Natural killer cell (primary cell): ENCODE results near the gene EFCC1. TPM values are rescaled to one million over a fixed set of nuclear protein-coding genes. Genes with fewer than 3 reads are reported as not detected.

ENCODE experiments used
- ATAC-seq, 3 donors: fragments of 150-1000 bp in 2 of 3; fragments of 200-7000 bp in 1 of 3; cut with Tn5 transposase; 1 replicate in 1 of 3; 2 replicates in 2 of 3; pipeline ENCODE4 v1.10.0; 2021; ENCODE audit warnings: mild to moderate bottlenecking in 2 of 3, moderate library complexity in 2 of 3
- DNase-seq, 2 donors: peaks; one replicate each; pipeline versions ENCODE4 v3.0.0 to v3.0.0-alpha.2; 2013 to 2021; ENCODE audit warnings: mixed read lengths in 1 of 2
- H3K27ac ChIP-seq: one replicate; pipeline ENCODE4 v1.5.1; 2013; ENCODE audit warnings: mild to moderate bottlenecking, low read length
- H3K27me3 ChIP-seq: one replicate; pipeline ENCODE4 v1.6.1; 2013; ENCODE audit warnings: low read length; ENCODE audit not compliant: control insufficient read depth, insufficient read depth
- H3K36me3 ChIP-seq: one replicate; pipeline ENCODE4 v1.6.1; 2013; ENCODE audit warnings: low read length; ENCODE audit not compliant: control insufficient read depth, insufficient read depth
- H3K4me1 ChIP-seq: one replicate; pipeline ENCODE4 v1.6.1; 2013; ENCODE audit warnings: low read length; ENCODE audit not compliant: control insufficient read depth, insufficient read depth
- H3K4me3 ChIP-seq: one replicate; pipeline ENCODE4 v1.5.1; 2013; ENCODE audit warnings: low read length
- H3K9me3 ChIP-seq: one replicate; pipeline ENCODE4 v1.6.1; 2013; ENCODE audit warnings: low read length; ENCODE audit not compliant: control insufficient read depth, insufficient read depth
- H3K27ac Mint-ChIP-seq, 2 donors: one replicate each; pipeline ENCODE4 v1.8.0; 2022; ENCODE audit warnings: mild to moderate bottlenecking in 2 of 2, mixed read lengths in 2 of 2, moderate library complexity in 1 of 2
- H3K27me3 Mint-ChIP-seq, 2 donors: one replicate each; pipeline ENCODE4 v1.8.0; 2022; ENCODE audit warnings: low read depth in 2 of 2, mixed read lengths in 2 of 2
- H3K36me3 Mint-ChIP-seq: one replicate; pipeline ENCODE4 v1.8.0; 2022; ENCODE audit warnings: mixed read lengths
- H3K4me1 Mint-ChIP-seq, 2 donors: one replicate each; pipeline ENCODE4 v1.8.0; 2022; ENCODE audit warnings: mixed read lengths in 2 of 2
- H3K4me3 Mint-ChIP-seq: one replicate; pipeline ENCODE4 v1.8.0; 2022; ENCODE audit warnings: mild to moderate bottlenecking, moderate library complexity, mixed read lengths
- H3K9me3 Mint-ChIP-seq, 2 donors: one replicate each; pipeline ENCODE4 v1.8.0; 2022; ENCODE audit warnings: mixed read lengths in 2 of 2
- CTCF ChIP-seq: fragments of 200-600 bp; IDR thresholded peaks from one replicate; pipeline ENCODE4 v1.8.0; 2022; ENCODE audit warnings: antibody characterized with exemption
- WGBS: methylation state at CpG from one replicate; pipeline ENCODE4 v1.1.7; 2013; ENCODE audit warnings: missing lambda C conversion rate; ENCODE audit not compliant: insufficient coverage; 5-methylcytosine and 5-hydroxymethylcytosine counted together
- intact Hi-C: fragments of 100-400 bp; cut with micrococcal nuclease; formaldehyde crosslinking; loops from one replicate; pipeline ENCODE4 v1.14.2; 2022
- total RNA-seq, 4 donors: library from RNA; stranded (reverse); fragments of 120-200 nt in 1 of 4; gene quantifications; one replicate each; pipeline versions ENCODE4 v1.2.3 to v1.2.4, GENCODE V29; 2013 to 2022

EFCC1 gene
- total RNA-seq, 3 donors from 2014 or later (not counting 1 experiment from before 2014, with no cell fraction given), result 0.28 to 0.70 TPM; not detected in 1

GRCh38 chr3:129052675-129053074, 51.6 kb downstream of the EFCC1 start:
- WGBS, result 96% methylated on average over 5 of the region's 6 CpGs
- peaks cover 3% of the 10 kb centered on the region in 2 donors for H3K9me3 Mint-ChIP-seq
- Histone ChIP-seq H3K4me1 (peaks cover 9% of the 10 kb centered on the region), H3K9me3 (no peaks in the 10 kb centered on the region), H3K27me3 (no peaks in the 10 kb centered on the region), H3K4me3 (no peak overlapping the region), H3K36me3 (no peaks in the 10 kb centered on the region), H3K27ac (no peak overlapping the region)
- intact Hi-C loops, result loop anchor here (1.0 to 2.0 kb wide), 2 partner anchors 68 to 193 kb away; partner anchors contain the start of gene RAB43
- no peaks in the 10 kb centered on the region for H3K27me3 Mint-ChIP-seq
- peaks cover 8 to 9% of the 10 kb centered on the region in 2 donors for H3K4me1 Mint-ChIP-seq
- H3K27ac Mint-ChIP-seq, result no peak overlapping the region
- peaks cover 7% of the 10 kb centered on the region for H3K36me3 Mint-ChIP-seq
- H3K4me3 Mint-ChIP-seq, result no peak overlapping the region
- no peak for TF ChIP-seq CTCF
- DNase-seq, result no peak
- ATAC-seq, result no peak

DNA sequence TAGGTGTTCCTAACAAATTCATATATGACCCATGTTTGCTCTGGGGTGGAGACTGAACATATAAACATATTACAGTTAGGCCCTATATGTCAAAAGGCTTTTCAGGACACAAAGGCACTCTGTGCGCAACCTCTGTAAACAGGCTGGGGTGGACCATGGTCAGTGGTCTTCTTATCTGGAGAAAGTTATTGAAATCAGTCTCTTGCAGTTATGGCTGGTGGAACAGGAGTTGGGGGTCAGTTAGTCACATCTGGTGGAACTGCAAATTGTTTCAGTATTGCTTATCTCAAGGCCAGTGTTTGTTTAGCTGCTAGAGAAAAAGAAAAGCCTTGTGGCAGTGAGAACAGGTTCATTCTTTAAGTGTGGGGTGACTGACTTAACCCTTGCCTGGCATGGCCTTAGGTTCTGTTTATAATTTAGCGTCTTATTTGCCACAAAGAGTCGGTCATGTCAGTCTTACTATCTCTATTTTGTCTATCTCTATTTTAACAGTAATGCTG, 53.6 kb downstream of the EFCC1 start:
- H3K4me1 ChIP-seq, result peaks cover 9% of the 10 kb centered on the region
- no peak overlapping the region for H3K27ac ChIP-seq
- no peak for DNase-seq
- Mint-ChIP-seq H3K9me3 (no peaks in the 10 kb centered on the region), H3K36me3 (no peaks in the 10 kb centered on the region), H3K4me3 (no peak overlapping the region), H3K27me3 (no peaks in the 10 kb centered on the region), H3K4me1 (peaks cover 8 to 9% of the 10 kb centered on the region in 2 donors), H3K27ac (no peak overlapping the region)
- H3K9me3 ChIP-seq, result no peaks in the 10 kb centered on the region
- no peak for ATAC-seq
- intact Hi-C loops, result no loop called here
- H3K27me3 ChIP-seq, result no peaks in the 10 kb centered on the region
- no peak overlapping the region for H3K4me3 ChIP-seq
- no peaks in the 10 kb centered on the region for H3K36me3 ChIP-seq
- no peak for TF ChIP-seq CTCF
- WGBS, result 100% methylated on average over 1 of the region's 3 CpGs

GRCh38 chr3:129056451-129057173, 55.5 kb downstream of the EFCC1 start:
- Mint-ChIP-seq H3K36me3 (no peaks in the 10 kb centered on the region), H3K9me3 (no peaks in the 10 kb centered on the region), H3K4me3 (no peak overlapping the region), H3K27me3 (no peaks in the 10 kb centered on the region), H3K27ac (no peak overlapping the region), H3K4me1 (peaks cover 8 to 9% of the 10 kb centered on the region in 2 donors)
- no peaks in the 10 kb centered on the region for H3K9me3 ChIP-seq
- no peak overlapping the region for H3K27ac ChIP-seq
- intact Hi-C loops, result no loop called here
- 80% methylated on average over 9 of the region's 9 CpGs for WGBS
- H3K4me3 ChIP-seq, result no peak overlapping the region
- H3K36me3 ChIP-seq, result no peaks in the 10 kb centered on the region
- no peak for ATAC-seq
- peaks cover 9% of the 10 kb centered on the region for H3K4me1 ChIP-seq
- no peak for TF ChIP-seq CTCF
- no peaks in the 10 kb centered on the region for H3K27me3 ChIP-seq
- DNase-seq, result no peak
